ENCODE results near the gene TCF20.

TCF20 gene

DNA sequence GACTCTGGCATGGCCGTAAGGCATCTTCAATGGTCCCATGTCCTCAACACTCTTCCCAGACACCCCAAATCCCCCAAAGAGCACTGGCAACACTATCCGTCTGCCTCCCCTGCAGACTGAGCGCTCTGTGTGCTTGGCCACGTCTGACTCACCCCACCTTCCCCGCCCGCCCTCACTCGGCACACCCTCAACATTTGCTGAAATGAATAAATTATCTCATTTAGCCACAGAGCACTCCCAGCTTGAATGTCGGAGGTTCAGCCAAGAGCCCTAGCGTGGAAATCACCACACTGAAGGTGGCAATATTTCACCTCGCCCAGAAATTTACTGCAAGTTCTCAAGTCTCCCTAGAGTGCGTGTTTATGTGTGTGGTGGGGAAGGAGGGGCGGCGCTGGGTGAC, 46.6 kb upstream of the TCF20 start:
- no peak overlapping the region for H2AFZ ChIP-seq (ENCODE audit: low read depth)
- H4K20me1 ChIP-seq (ENCODE audit: insufficient read depth), result no peaks in the 10 kb centered on the region
- H3K4me1 ChIP-seq (ENCODE audit: low read depth, poor library complexity, severe bottlenecking), result no peaks in the 10 kb centered on the region
- H3K36me3 ChIP-seq (ENCODE audit: insufficient read depth), result no peaks in the 10 kb centered on the region
- H3K4me2 ChIP-seq, result no peak overlapping the region
- H3K79me2 ChIP-seq (ENCODE audit: insufficient read depth, low read depth), result no peaks in the 10 kb centered on the region
- TF ChIP-seq, protein P1, sequence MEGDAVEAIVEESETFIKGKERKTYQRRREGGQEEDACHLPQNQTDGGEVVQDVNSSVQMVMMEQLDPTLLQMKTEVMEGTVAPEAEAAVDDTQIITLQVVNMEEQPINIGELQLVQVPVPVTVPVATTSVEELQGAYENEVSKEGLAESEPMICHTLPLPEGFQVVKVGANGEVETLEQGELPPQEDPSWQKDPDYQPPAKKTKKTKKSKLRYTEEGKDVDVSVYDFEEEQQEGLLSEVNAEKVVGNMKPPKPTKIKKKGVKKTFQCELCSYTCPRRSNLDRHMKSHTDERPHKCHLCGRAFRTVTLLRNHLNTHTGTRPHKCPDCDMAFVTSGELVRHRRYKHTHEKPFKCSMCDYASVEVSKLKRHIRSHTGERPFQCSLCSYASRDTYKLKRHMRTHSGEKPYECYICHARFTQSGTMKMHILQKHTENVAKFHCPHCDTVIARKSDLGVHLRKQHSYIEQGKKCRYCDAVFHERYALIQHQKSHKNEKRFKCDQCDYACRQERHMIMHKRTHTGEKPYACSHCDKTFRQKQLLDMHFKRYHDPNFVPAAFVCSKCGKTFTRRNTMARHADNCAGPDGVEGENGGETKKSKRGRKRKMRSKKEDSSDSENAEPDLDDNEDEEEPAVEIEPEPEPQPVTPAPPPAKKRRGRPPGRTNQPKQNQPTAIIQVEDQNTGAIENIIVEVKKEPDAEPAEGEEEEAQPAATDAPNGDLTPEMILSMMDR (conservative IDR thresholded peaks at IDR 0.05; ENCODE audit: low read depth, low read length), result no peak
- no peaks in the 10 kb centered on the region for H3K27me3 ChIP-seq (ENCODE audit: insufficient read depth, low read depth)
- H3K4me3 ChIP-seq (IDR thresholded peaks at IDR 0.05; ENCODE audit: insufficient read depth, low read depth, low read length), result no peak overlapping the region
- H3K9ac ChIP-seq, result no peak overlapping the region
- no peak overlapping the region for H3K27ac ChIP-seq

DNA sequence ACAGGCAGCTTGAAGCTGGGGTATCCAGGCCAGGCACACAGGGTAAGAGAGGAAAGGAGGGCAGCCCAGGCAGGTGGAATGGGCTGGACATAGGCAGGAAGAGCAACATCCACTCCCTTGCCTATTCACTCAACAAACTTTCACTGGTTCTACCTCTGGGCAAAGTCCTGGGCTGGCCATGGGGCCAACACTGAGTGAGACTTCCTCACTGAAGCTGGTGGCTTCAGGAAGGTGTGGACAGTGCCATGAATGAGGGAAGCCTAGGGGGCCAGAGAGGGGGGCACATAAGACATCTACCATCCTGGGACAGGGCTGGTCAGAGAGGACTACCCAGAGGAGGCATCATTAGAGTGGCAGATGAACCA, 44.9 kb upstream of the TCF20 start:
- Histone ChIP-seq H3K27ac (no peak overlapping the region), H3K36me3 (ENCODE audit: insufficient read depth) (no peaks in the 10 kb centered on the region), H3K4me1 (ENCODE audit: low read depth, poor library complexity, severe bottlenecking) (no peaks in the 10 kb centered on the region), H3K79me2 (ENCODE audit: insufficient read depth, low read depth) (no peaks in the 10 kb centered on the region), H3K4me2 (no peak overlapping the region), H4K20me1 (ENCODE audit: insufficient read depth) (no peaks in the 10 kb centered on the region), H3K9ac (no peak overlapping the region), H3K27me3 (ENCODE audit: insufficient read depth, low read depth) (no peaks in the 10 kb centered on the region), H3K4me3 (IDR thresholded peaks at IDR 0.05; ENCODE audit: insufficient read depth, low read depth, low read length) (no peak overlapping the region), H2AFZ (ENCODE audit: low read depth) (no peak overlapping the region)
- TF ChIP-seq, protein P1 (conservative IDR thresholded peaks at IDR 0.05; ENCODE audit: low read depth, low read length), result no peak

DNA sequence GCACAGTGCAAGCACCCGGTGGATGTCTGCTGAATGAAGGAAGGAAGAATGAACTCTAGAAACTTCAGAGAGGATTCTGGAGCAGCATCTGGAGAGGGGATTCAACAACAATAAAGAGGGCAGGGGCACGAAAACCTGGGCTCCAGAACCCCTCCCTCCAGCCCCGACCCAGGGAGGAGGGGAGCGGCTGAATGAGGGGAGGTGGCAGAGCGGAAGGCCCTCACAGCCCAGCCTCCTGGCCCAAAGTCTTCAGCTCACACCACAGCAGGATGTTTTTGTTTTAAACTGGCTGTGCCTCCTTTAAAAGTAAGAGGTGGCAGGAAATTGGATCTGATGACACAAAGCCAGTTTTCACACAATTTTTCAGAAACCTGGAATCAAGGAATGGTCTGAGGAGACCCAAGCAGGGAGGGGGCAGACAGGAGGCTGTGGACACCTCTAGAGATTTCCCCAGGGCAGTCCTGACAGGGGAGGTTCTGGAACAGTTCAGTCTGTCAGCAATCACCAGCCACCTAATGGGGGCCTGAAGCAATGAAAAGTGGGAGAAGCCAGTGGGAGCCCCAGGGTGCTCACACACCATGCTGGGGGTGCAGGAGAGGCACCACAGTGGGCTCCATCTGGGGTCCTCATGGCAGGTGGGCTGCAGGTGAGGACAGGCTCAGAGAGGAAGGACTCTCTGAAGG, 44.4 kb upstream of the TCF20 start:
- H3K4me1 ChIP-seq (ENCODE audit: low read depth, poor library complexity, severe bottlenecking), result no peaks in the 10 kb centered on the region
- no peaks in the 10 kb centered on the region for H3K36me3 ChIP-seq (ENCODE audit: insufficient read depth)
- no peak overlapping the region for H3K4me2 ChIP-seq
- TF ChIP-seq, protein P1 (conservative IDR thresholded peaks at IDR 0.05; ENCODE audit: low read depth, low read length), result no peak
- no peak overlapping the region for H2AFZ ChIP-seq (ENCODE audit: low read depth)
- H4K20me1 ChIP-seq (ENCODE audit: insufficient read depth), result no peaks in the 10 kb centered on the region
- H3K27ac ChIP-seq, result no peak overlapping the region
- no peaks in the 10 kb centered on the region for H3K27me3 ChIP-seq (ENCODE audit: insufficient read depth, low read depth)
- no peaks in the 10 kb centered on the region for H3K79me2 ChIP-seq (ENCODE audit: insufficient read depth, low read depth)
- no peak overlapping the region for H3K4me3 ChIP-seq (IDR thresholded peaks at IDR 0.05; ENCODE audit: insufficient read depth, low read depth, low read length)
- H3K9ac ChIP-seq, result no peak overlapping the region

DNA sequence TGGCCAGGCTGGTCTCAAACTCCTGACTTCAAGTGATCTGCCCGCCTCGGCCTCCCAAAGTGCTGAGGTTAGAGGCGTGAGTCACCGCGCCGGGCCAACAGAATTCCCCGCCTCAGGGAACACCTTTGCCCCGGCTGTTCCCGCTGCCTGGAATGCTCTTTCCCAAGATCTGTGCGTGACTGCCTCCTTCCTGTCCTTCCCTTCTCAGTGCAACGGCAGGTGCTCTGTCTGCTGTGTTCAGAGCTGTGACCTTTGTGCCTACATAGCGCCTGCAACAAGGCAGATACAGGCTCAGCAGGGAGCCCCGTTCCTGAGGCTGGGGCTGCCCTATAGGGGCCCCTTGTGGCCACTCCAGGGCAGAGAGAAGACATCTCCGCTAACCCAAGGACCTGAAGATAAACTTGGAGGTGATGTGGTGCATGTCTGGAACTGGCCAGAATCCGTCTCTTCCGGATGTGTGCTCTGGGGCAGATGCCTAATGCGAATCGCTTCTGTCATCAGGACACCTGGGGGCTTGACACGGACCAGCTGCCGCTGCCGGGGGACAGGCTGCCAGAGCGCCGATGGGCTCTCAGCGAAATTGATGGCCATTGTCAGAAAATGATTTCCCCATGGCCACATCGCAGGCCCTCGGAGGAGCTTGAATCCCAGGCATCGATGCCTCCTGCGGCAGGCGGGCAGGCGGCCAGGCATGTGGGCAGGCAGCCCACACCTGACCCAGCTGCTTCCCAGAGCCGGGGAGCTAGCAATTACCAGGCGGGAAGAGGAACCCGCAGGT, 43.5 kb upstream of the TCF20 start:
- H3K27me3 ChIP-seq (ENCODE audit: insufficient read depth, low read depth), result no peaks in the 10 kb centered on the region
- H3K4me1 ChIP-seq (ENCODE audit: low read depth, poor library complexity, severe bottlenecking), result no peaks in the 10 kb centered on the region
- no peak overlapping the region for H2AFZ ChIP-seq (ENCODE audit: low read depth)
- no peaks in the 10 kb centered on the region for H3K36me3 ChIP-seq (ENCODE audit: insufficient read depth)
- TF ChIP-seq, protein P1 (conservative IDR thresholded peaks at IDR 0.05; ENCODE audit: low read depth, low read length), result no peak
- no peaks in the 10 kb centered on the region for H3K79me2 ChIP-seq (ENCODE audit: insufficient read depth, low read depth)
- no peak overlapping the region for H3K9ac ChIP-seq
- H3K27ac ChIP-seq, result no peak overlapping the region
- H3K4me2 ChIP-seq, result no peak overlapping the region
- no peak overlapping the region for H3K4me3 ChIP-seq (IDR thresholded peaks at IDR 0.05; ENCODE audit: insufficient read depth, low read depth, low read length)
- no peaks in the 10 kb centered on the region for H4K20me1 ChIP-seq (ENCODE audit: insufficient read depth)

Measured in KMS-11 (cell line).